DMS114 treated with DMSO at 0.1 percent for 48 hours (cell line): Measurements from ENCODE around the gene MARCHF11.

Source experiments
- DNase-seq: peaks from one replicate; lab custom pipeline; 2025; ENCODE audit not compliant: unreplicated experiment; lab: John Stamatoyannopoulos, UW

The MARCHF11 gene

GRCh38 chr5:16057277-16057676, 122.3 kb downstream of the MARCHF11 start:
- DNase-seq = no peak

GRCh38 chr5:16051246-16051755, 128.3 kb downstream of the MARCHF11 start:
- DNase-seq = no peak

- DNase-seq = no peak
Observed at GRCh38 chr5:16050414-16050813, 129.2 kb downstream of the MARCHF11 start.

- no peak for DNase-seq
Observed at GRCh38 chr5:16049761-16050160, 129.8 kb downstream of the MARCHF11 start.

- no peak for DNase-seq
Observed at GRCh38 chr5:16048132-16048531, 131.5 kb downstream of the MARCHF11 start.

GRCh38 chr5:16043349-16043965, 136.1 kb downstream of the MARCHF11 start:
- no peak for DNase-seq

GRCh38 chr5:16037121-16037845, 142.3 kb downstream of the MARCHF11 start:
- no peak for DNase-seq

- no peak for DNase-seq
Observed at GRCh38 chr5:16034319-16035001, 145.1 kb downstream of the MARCHF11 start.

GRCh38 chr5:16033187-16033925, 146.2 kb downstream of the MARCHF11 start:
- DNase-seq = no peak

- DNase-seq = no peak
Observed at GRCh38 chr5:16028708-16029107, 150.9 kb downstream of the MARCHF11 start.

GRCh38 chr5:16025681-16026080, 153.9 kb downstream of the MARCHF11 start:
- no peak for DNase-seq

GRCh38 chr5:16018970-16019369, 160.6 kb downstream of the MARCHF11 start:
- no peak for DNase-seq

GRCh38 chr5:16017720-16018119, 161.9 kb downstream of the MARCHF11 start:
- no peak for DNase-seq
